Activated naive CD8-positive, alpha-beta T cell treated with anti-CD3 and anti-CD28 coated beads for 36 hours (primary cell): ENCODE measurements around the gene ARHGAP44. TPM values are rescaled to one million over a fixed set of nuclear protein-coding genes. Genes with fewer than 3 reads are reported as not detected.

ENCODE experiments used
- DNase-seq: peaks from one replicate; pipeline ENCODE4 v3.0.0; 2021
- H3K27ac Mint-ChIP-seq: one replicate; pipeline ENCODE4 v1.8.0; 2022; ENCODE audit warnings: mild to moderate bottlenecking, moderate library complexity, mixed read lengths
- H3K27me3 Mint-ChIP-seq: one replicate; pipeline ENCODE4 v1.8.0; 2022; ENCODE audit warnings: mild to moderate bottlenecking, mixed read lengths
- H3K36me3 Mint-ChIP-seq: one replicate; pipeline ENCODE4 v1.8.0; 2021; ENCODE audit warnings: mild to moderate bottlenecking, mixed read lengths
- H3K4me1 Mint-ChIP-seq: one replicate; pipeline ENCODE4 v1.8.0; 2021; ENCODE audit warnings: mixed read lengths
- H3K4me3 Mint-ChIP-seq: one replicate; pipeline ENCODE4 v1.8.0; 2022; ENCODE audit warnings: mild to moderate bottlenecking, moderate library complexity, mixed read lengths
- H3K9me3 Mint-ChIP-seq: one replicate; pipeline ENCODE4 v1.8.0; 2022; ENCODE audit warnings: mixed read lengths
- total RNA-seq, 2 experiments: library from RNA; stranded (reverse); gene quantifications; one replicate each; pipeline ENCODE4 v1.2.3, GENCODE V29; 2021

Gene ARHGAP44
- total RNA-seq, 2 experiments from 2014 or later = 0.16 to 0.29 TPM

- H3K4me1 Mint-ChIP-seq = no peaks in the 10 kb centered on the region
- peaks cover 3% of the 10 kb centered on the region for H3K27me3 Mint-ChIP-seq
- DNase-seq = no peak
- H3K4me3 Mint-ChIP-seq = no peak overlapping the region
- no peaks in the 10 kb centered on the region for H3K36me3 Mint-ChIP-seq
- H3K9me3 Mint-ChIP-seq = peaks cover 6% of the 10 kb centered on the region
- no peak overlapping the region for H3K27ac Mint-ChIP-seq
Observed at GRCh38 chr17:12800855-12801365, 11.6 kb downstream of the ARHGAP44 start.

- H3K27ac Mint-ChIP-seq = no peak overlapping the region
- DNase-seq = no peak
- no peaks in the 10 kb centered on the region for H3K36me3 Mint-ChIP-seq
- peaks cover 19% of the 10 kb centered on the region for H3K9me3 Mint-ChIP-seq
- H3K4me3 Mint-ChIP-seq = no peak overlapping the region
- peaks cover 4% of the 10 kb centered on the region for H3K27me3 Mint-ChIP-seq
- H3K4me1 Mint-ChIP-seq = no peaks in the 10 kb centered on the region
Observed at GRCh38 chr17:12806630-12807029, 17.3 kb downstream of the ARHGAP44 start.

GRCh38 chr17:12808723-12809122 lies 19.4 kb downstream of the ARHGAP44 start:
- Mint-ChIP-seq H3K36me3 (no peaks in the 10 kb centered on the region), H3K4me1 (no peaks in the 10 kb centered on the region), H3K27ac (no peak overlapping the region), H3K9me3 (peaks cover 16% of the 10 kb centered on the region), H3K4me3 (no peak overlapping the region), H3K27me3 (peaks cover 4% of the 10 kb centered on the region)
- no peak for DNase-seq

- Mint-ChIP-seq H3K36me3 (no peaks in the 10 kb centered on the region), H3K27ac (no peak overlapping the region)
Observed at GRCh38 chr17:12812877-12813276, 23.6 kb downstream of the ARHGAP44 start.

DNA sequence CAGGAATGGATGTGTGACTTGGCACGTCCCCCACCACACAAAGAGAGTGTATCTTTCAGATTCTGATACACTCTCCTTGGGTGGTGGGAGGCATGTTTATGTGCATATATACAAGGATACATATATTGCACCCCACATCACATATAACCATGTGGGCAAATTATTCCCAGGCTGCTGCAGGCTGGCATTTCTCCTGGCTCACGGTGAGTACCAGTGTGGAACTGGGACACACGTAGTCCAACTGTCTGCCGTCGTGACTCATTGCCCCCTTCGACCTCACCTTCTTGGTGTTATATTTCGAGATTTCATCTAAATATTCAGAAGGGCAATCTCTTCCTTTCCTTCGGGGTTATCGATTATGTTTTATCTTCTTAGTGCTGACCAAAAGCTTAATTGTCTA lies 24.4 kb downstream of the ARHGAP44 start:
- Mint-ChIP-seq H3K4me3 (no peak overlapping the region), H3K9me3 (peaks cover 12% of the 10 kb centered on the region)

More at GRCh38 chr17:12812877-12813276, 23.6 kb downstream of the ARHGAP44 start:
- no peak for DNase-seq
- peaks cover 13% of the 10 kb centered on the region for H3K9me3 Mint-ChIP-seq
- no peaks in the 10 kb centered on the region for H3K4me1 Mint-ChIP-seq
- no peak overlapping the region for H3K4me3 Mint-ChIP-seq
- peaks cover 4% of the 10 kb centered on the region for H3K27me3 Mint-ChIP-seq

GRCh38 chr17:12814718-12815117 lies 25.4 kb downstream of the ARHGAP44 start:
- no peak overlapping the region for H3K27ac Mint-ChIP-seq
- H3K4me1 Mint-ChIP-seq = no peaks in the 10 kb centered on the region
- H3K9me3 Mint-ChIP-seq = peaks cover 5% of the 10 kb centered on the region
- no peak overlapping the region for H3K4me3 Mint-ChIP-seq
- peaks cover 3% of the 10 kb centered on the region for H3K27me3 Mint-ChIP-seq
- DNase-seq = no peak
- no peaks in the 10 kb centered on the region for H3K36me3 Mint-ChIP-seq

More for the DNA sequence above, 24.4 kb downstream of the ARHGAP44 start:
- Mint-ChIP-seq H3K27me3 (peaks cover 4% of the 10 kb centered on the region), H3K36me3 (no peaks in the 10 kb centered on the region), H3K27ac (no peak overlapping the region), H3K4me1 (no peaks in the 10 kb centered on the region)
- no peak for DNase-seq

- no peaks in the 10 kb centered on the region for H3K4me1 Mint-ChIP-seq
Observed at GRCh38 chr17:12815642-12816141, 26.4 kb downstream of the ARHGAP44 start.

GRCh38 chr17:12821376-12821940 lies 32.2 kb downstream of the ARHGAP44 start:
- DNase-seq = no peak
- Mint-ChIP-seq H3K4me3 (no peak overlapping the region), H3K4me1 (no peaks in the 10 kb centered on the region), H3K9me3 (peaks cover 2% of the 10 kb centered on the region), H3K27ac (no peak overlapping the region), H3K27me3 (no peaks in the 10 kb centered on the region), H3K36me3 (no peaks in the 10 kb centered on the region)

More at GRCh38 chr17:12815642-12816141, 26.4 kb downstream of the ARHGAP44 start:
- Mint-ChIP-seq H3K27me3 (no peaks in the 10 kb centered on the region), H3K4me3 (no peak overlapping the region), H3K27ac (no peak overlapping the region), H3K9me3 (peaks cover 3% of the 10 kb centered on the region), H3K36me3 (no peaks in the 10 kb centered on the region)
- DNase-seq = no peak

- no peak for DNase-seq
- no peaks in the 10 kb centered on the region for H3K36me3 Mint-ChIP-seq
- peaks cover 2% of the 10 kb centered on the region for H3K9me3 Mint-ChIP-seq
- peaks cover 4% of the 10 kb centered on the region for H3K27me3 Mint-ChIP-seq
- no peak overlapping the region for H3K27ac Mint-ChIP-seq
- H3K4me3 Mint-ChIP-seq = no peak overlapping the region
- no peaks in the 10 kb centered on the region for H3K4me1 Mint-ChIP-seq
Observed at GRCh38 chr17:12826431-12826830, 37.1 kb downstream of the ARHGAP44 start.

GRCh38 chr17:12830777-12831247 lies 41.5 kb downstream of the ARHGAP44 start:
- peaks cover 13% of the 10 kb centered on the region for H3K9me3 Mint-ChIP-seq
- H3K4me3 Mint-ChIP-seq = no peak overlapping the region
- H3K27ac Mint-ChIP-seq = no peak overlapping the region
- no peak for DNase-seq
- H3K36me3 Mint-ChIP-seq = no peaks in the 10 kb centered on the region
- no peaks in the 10 kb centered on the region for H3K4me1 Mint-ChIP-seq
- H3K27me3 Mint-ChIP-seq = peaks cover 4% of the 10 kb centered on the region

DNA sequence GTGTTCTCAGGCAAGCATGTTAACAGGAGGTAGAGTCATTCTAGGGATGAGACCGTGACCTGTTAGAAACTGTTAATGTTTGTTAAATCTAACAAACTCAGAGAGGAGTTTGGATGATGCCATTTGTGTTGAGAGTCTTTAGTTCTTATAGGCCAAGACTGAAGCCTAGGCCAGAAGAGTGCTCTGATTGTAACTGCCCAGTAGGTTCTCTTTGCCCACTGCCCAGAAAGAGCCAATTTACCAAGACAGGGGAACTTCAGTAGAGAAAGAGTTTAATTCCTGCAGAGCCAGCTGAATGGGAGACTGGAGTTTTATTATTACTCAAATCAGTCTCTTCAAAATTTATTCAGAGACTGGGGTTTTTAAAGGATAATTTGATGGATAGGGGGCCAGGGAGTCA lies 42.5 kb downstream of the ARHGAP44 start:
- H3K27ac Mint-ChIP-seq = no peak overlapping the region
- H3K36me3 Mint-ChIP-seq = no peaks in the 10 kb centered on the region
- H3K4me1 Mint-ChIP-seq = no peaks in the 10 kb centered on the region
- H3K4me3 Mint-ChIP-seq = no peak overlapping the region
- peaks cover 2% of the 10 kb centered on the region for H3K27me3 Mint-ChIP-seq
- peaks cover 13% of the 10 kb centered on the region for H3K9me3 Mint-ChIP-seq
- no peak for DNase-seq

- no peaks in the 10 kb centered on the region for H3K4me1 Mint-ChIP-seq
- DNase-seq = no peak
- H3K27me3 Mint-ChIP-seq = no peaks in the 10 kb centered on the region
- H3K27ac Mint-ChIP-seq = no peak overlapping the region
- no peaks in the 10 kb centered on the region for H3K36me3 Mint-ChIP-seq
- no peak overlapping the region for H3K4me3 Mint-ChIP-seq
- H3K9me3 Mint-ChIP-seq = peaks cover 5% of the 10 kb centered on the region
Observed at GRCh38 chr17:12839042-12839441, 49.7 kb downstream of the ARHGAP44 start.

DNA sequence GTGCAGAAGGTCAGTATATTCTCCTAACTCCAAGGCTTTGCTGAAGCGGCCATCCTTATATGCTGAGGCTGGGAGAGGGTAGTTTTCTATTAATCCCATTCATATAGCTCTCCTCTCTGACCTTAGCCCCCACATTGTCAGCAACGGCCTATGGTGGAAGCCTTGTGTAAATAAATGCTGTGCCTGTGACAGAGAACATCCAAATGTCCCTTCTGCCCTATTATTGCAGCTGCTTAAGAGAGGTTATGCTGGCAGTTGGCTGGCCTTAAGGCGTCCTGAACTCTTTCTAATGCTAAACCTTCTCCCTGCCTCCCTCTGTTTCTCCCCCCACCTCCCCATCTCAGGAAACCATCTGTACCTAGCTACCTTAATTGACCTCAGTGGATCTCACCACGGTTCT lies 53.6 kb downstream of the ARHGAP44 start:
- no peak for DNase-seq
- Mint-ChIP-seq H3K9me3 (peaks cover 4% of the 10 kb centered on the region), H3K36me3 (no peaks in the 10 kb centered on the region), H3K4me3 (no peak overlapping the region), H3K4me1 (no peaks in the 10 kb centered on the region), H3K27ac (no peak overlapping the region), H3K27me3 (no peaks in the 10 kb centered on the region)

- no peaks in the 10 kb centered on the region for H3K36me3 Mint-ChIP-seq
- no peaks in the 10 kb centered on the region for H3K4me1 Mint-ChIP-seq
- no peak for DNase-seq
- no peak overlapping the region for H3K4me3 Mint-ChIP-seq
- no peaks in the 10 kb centered on the region for H3K27me3 Mint-ChIP-seq
- H3K27ac Mint-ChIP-seq = no peak overlapping the region
- H3K9me3 Mint-ChIP-seq = no peaks in the 10 kb centered on the region
Observed at GRCh38 chr17:12850996-12851395, 61.7 kb downstream of the ARHGAP44 start.

- no peak for DNase-seq
- H3K9me3 Mint-ChIP-seq = no peaks in the 10 kb centered on the region
- H3K27ac Mint-ChIP-seq = no peak overlapping the region
- no peak overlapping the region for H3K4me3 Mint-ChIP-seq
- no peaks in the 10 kb centered on the region for H3K27me3 Mint-ChIP-seq
- no peaks in the 10 kb centered on the region for H3K36me3 Mint-ChIP-seq
- no peaks in the 10 kb centered on the region for H3K4me1 Mint-ChIP-seq
Observed at GRCh38 chr17:12851901-12852435, 62.7 kb downstream of the ARHGAP44 start.

- Mint-ChIP-seq H3K27me3 (no peaks in the 10 kb centered on the region), H3K9me3 (no peaks in the 10 kb centered on the region), H3K4me3 (no peak overlapping the region), H3K4me1 (no peaks in the 10 kb centered on the region), H3K36me3 (no peaks in the 10 kb centered on the region), H3K27ac (no peak overlapping the region)
- no peak for DNase-seq
Observed at GRCh38 chr17:12853921-12854320, 64.6 kb downstream of the ARHGAP44 start.
